Coronary artery (tissue), 2 donors: ENCODE measurements around the gene NCR3LG1.

Source experiments
- DNase-seq: peaks from one replicate; pipeline ENCODE4 v3.0.0-alpha.2; 2017; ENCODE audit warnings: low spot score
- H3K27ac ChIP-seq, 2 donors: fragments of 200-600 bp; sonication (generic); one replicate each; pipeline ENCODE4 v1.5.1; 2016 to 2019
- H3K4me3 ChIP-seq: fragments of 200-600 bp; sonication (generic); 2 replicates; pipeline ENCODE4 v1.5.1; 2016; ENCODE audit warnings: mild to moderate bottlenecking, moderate library complexity
- TF ChIP-seq, protein P1 (sequence below): fragments of 200-600 bp; sonication (generic); IDR thresholded peaks from one replicate; pipeline ENCODE4 v1.5.1; 2019; ENCODE audit warnings: antibody characterized with exemption

NCR3LG1 gene

DNA sequence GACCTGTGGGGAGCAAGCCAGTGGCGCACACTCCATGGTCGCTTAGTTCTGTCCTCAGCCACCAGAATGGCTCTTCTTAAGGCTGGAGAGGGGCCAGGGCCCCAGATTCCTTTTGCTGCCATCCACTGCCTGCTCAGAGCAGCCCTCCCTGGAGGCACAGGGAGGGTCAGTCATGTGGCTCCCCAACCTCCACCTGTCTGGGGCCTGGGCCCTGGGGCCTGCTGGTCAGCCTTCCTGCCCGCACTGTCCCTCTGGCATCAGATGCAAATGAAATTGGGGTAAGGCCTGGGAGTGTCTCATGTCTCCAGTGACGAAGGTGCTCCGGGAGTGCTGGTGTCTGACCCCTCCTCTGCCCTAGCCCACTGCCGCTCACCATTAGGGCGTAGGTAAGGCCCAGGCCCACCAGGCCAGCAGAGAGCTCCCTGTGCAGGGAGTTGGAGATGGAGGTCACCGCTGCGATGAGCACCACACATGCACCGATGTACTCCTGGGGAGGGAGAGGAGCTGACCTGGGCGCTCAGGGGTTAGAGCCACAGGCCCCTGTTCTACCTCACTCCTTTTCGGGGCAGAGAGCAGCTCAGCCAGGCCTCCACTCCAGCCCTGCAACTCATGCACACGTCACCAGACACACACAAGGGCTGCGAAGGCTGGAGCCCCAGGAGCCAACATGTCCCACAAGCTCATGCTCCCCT, 45.9 kb downstream of the NCR3LG1 start:
- H3K4me3 ChIP-seq, result no peak overlapping the region
- DNase-seq, result no peak
- no peak overlapping the region for H3K27ac ChIP-seq
- TF ChIP-seq, protein P1, sequence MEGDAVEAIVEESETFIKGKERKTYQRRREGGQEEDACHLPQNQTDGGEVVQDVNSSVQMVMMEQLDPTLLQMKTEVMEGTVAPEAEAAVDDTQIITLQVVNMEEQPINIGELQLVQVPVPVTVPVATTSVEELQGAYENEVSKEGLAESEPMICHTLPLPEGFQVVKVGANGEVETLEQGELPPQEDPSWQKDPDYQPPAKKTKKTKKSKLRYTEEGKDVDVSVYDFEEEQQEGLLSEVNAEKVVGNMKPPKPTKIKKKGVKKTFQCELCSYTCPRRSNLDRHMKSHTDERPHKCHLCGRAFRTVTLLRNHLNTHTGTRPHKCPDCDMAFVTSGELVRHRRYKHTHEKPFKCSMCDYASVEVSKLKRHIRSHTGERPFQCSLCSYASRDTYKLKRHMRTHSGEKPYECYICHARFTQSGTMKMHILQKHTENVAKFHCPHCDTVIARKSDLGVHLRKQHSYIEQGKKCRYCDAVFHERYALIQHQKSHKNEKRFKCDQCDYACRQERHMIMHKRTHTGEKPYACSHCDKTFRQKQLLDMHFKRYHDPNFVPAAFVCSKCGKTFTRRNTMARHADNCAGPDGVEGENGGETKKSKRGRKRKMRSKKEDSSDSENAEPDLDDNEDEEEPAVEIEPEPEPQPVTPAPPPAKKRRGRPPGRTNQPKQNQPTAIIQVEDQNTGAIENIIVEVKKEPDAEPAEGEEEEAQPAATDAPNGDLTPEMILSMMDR, result no peak

DNA sequence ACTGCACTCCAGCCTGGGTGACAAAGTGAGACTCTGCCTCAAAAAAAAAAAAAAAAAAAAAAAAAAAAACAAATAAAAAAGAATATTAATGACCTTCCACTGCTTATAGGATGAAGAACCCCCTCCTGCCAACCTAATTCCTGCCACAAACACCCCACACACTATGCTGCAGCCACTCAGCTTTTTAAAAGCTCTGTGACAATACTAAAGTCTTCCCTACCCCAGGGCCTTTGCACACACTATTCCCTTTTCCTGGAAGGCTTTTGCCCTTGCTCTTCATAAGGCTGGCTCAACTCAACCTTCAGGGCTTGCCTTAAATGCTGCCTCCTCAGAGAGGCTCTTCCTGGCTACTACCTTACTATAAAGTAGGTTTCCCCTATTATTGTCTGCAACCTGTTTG, 47.6 kb downstream of the NCR3LG1 start:
- DNase-seq, result no peak
- TF ChIP-seq, protein P1, result no peak
- no peak overlapping the region for H3K4me3 ChIP-seq
- no peak overlapping the region for H3K27ac ChIP-seq

DNA sequence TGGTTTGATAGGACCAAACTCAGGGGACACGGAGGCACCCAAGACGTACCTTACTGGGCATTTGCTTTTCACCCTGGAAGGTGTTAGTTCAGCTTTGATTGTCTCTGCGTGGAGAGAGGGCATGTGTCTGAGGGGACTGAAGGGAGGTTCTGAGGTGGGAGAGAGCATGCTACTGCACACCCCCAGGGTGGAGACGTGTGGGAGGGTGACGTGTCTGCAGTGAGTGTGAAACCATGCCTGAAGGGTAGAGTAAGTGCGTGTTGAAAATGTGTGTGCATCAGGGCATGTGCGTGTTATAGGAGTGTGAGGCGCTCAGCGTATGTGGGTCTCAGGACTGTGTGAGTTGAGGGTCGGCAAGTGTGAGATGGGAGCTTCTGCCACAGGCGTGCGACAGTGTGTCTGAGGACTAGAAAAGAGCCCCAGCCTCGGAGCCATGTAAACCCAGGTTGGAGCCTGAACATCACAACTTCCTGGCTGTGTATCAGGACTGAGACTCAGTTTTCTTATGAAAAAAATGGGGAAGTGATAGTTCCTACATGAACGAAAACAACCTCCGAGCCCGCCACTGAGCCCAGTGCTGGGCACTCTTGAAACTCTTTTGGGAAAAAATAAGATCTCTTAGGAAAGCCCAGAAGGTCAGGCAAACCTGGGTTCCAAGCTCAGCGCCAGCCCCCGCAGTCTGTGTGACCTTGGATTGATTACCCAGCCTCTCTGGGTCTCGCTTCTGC, 48.6 kb downstream of the NCR3LG1 start:
- no peak overlapping the region for H3K27ac ChIP-seq
- no peak for DNase-seq
- H3K4me3 ChIP-seq, result no peak overlapping the region
- TF ChIP-seq, protein P1, result no peak

DNA sequence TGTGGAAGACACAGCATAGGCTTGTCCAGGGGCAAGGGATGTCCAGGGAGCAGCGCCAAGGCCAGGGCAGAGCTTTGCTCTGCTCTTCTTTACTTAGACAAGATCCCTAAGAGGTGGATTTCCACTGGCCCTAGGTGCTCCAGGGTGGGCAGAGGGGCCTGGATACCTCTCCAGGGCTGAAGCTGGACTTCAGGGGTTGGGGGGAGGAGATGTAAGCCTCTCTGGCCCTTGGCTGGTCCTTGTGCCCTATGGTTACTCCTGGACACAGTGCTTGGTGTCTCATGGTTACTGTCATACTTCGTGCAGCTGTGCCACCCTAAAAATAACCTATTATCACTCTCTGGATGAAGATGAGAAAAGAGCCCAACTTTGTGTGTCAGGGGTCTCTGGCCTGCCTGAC, 49.7 kb downstream of the NCR3LG1 start:
- Histone ChIP-seq H3K27ac (no peak overlapping the region), H3K4me3 (no peak overlapping the region)
- TF ChIP-seq, protein P1, result no peak
- no peak for DNase-seq

DNA sequence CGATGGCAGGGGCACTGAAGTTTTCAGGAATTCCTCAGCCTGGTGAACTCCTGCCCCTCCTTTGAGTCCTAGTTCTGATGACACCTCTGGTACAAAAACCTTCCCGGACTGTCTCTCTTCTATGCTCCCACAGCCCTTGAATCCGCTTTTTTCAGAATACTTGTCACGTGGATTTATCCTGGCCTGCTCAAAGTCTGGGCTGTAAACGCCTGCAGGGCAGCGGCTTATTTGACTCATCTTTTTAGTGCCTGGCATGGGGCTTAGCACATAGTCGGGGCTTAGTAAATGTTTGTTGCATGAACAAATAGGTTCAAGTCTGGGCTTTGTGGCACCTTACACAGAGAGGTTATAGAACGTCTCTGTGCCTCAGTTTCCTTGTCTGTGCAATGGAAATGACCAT, 50.2 kb downstream of the NCR3LG1 start:
- TF ChIP-seq, protein P1, result no peak
- no peak for DNase-seq
- H3K27ac ChIP-seq, result no peak overlapping the region
- H3K4me3 ChIP-seq, result no peak overlapping the region

DNA sequence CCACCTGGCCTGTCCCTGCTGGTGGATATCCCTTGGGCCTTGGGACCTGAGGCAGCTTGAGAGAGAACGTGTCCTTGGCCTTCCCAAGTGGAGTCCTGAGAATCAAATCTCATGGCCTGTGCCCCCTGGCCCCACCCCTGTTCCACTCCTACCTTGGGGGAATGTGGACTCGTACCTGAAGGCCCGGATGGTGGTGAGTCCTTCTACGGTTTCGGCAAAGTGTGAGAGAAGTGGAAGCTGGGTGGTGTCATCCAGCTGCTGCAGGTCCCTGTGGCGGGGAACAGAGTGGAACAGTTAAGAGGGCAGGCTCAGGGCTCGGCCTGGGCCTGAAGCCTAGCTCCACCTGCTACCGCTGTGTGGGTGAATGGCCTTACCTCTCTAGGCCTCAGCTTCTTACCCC, 50.9 kb downstream of the NCR3LG1 start:
- no peak for DNase-seq
- TF ChIP-seq, protein P1, result no peak
- H3K27ac ChIP-seq, result no peak overlapping the region
- H3K4me3 ChIP-seq, result no peak overlapping the region
